Uterus (tissue), 4 donors: Measurements from ENCODE around the gene KRT84. TPM values are rescaled to one million over a fixed set of nuclear protein-coding genes. Genes with fewer than 3 reads are reported as not detected.

Source experiments
- DNase-seq, 2 donors: peaks; one replicate each; pipeline ENCODE4 v3.0.0-alpha.2; 2019 to 2020
- H3K27ac ChIP-seq, 2 donors: fragments of 200-600 bp; sonication (generic); 1 replicate in 1 of 2; 2 replicates in 1 of 2; pipeline ENCODE4 v1.5.1; 2016 to 2018
- H3K27me3 ChIP-seq, 2 donors: fragments of 200-600 bp; sonication (generic); one replicate each; pipeline ENCODE4 v1.5.1; 2018 to 2019; ENCODE audit warnings: control low read depth in 1 of 2
- H3K36me3 ChIP-seq, 2 donors: fragments of 200-600 bp; sonication (generic); one replicate each; pipeline ENCODE4 v1.5.1; 2019; ENCODE audit warnings: control low read depth in 1 of 2
- H3K4me1 ChIP-seq, 2 donors: fragments of 200-600 bp; sonication (generic); one replicate each; pipeline ENCODE4 v1.5.1; 2018 to 2019; ENCODE audit warnings: control low read depth in 1 of 2
- H3K4me3 ChIP-seq, 2 donors: fragments of 200-600 bp; sonication (generic); 1 replicate in 1 of 2; 2 replicates in 1 of 2; pipeline ENCODE4 v1.5.1; 2018 to 2019; ENCODE audit warnings: mild to moderate bottlenecking in 1 of 2
- H3K9me3 ChIP-seq, 2 donors: fragments of 200-600 bp; sonication (generic); one replicate each; pipeline ENCODE4 v1.5.1; 2019; ENCODE audit warnings: control low read depth in 1 of 2
- POLR2A ChIP-seq, 2 donors: fragments of 450-650 bp; IDR thresholded peaks; one replicate each; pipeline ENCODE4 v1.6.1; 2016; ENCODE audit warnings: antibody characterized with exemption in 2 of 2, mild to moderate bottlenecking in 1 of 2, moderate library complexity in 1 of 2
- intact Hi-C: fragments of 100-400 bp; cut with DNase I; formaldehyde crosslinking; loops from one replicate; pipeline ENCODE4 v1.15.1; 2023; ENCODE audit warnings: low total_unique reads
- total RNA-seq, 4 donors: library from RNA; depleted of rRNA in 3 of 4; stranded (reverse); fragments of >200 nt in 3 of 4; gene quantifications; one replicate each; pipeline versions ENCODE4 v1.1.0 to v1.2.4, GENCODE V29; 2014 to 2023
- TF ChIP-seq, protein P1 (sequence below), 4 experiments: fragments of 200-600 bp in 2 of 4; fragments of 450-650 bp in 2 of 4; sonication (generic) in 2 of 4; IDR thresholded peaks; one replicate each; pipeline ENCODE4 v1.5.1; 2016 to 2019; ENCODE audit warnings: antibody characterized with exemption in 4 of 4, mild to moderate bottlenecking in 2 of 4, moderate library complexity in 1 of 4
- donor health status: DM: yes; HTN: yes; CAD: no.

KRT84 gene
- total RNA-seq, 4 donors from 2014 or later, result 0.14 TPM; not detected in 3

DNA sequence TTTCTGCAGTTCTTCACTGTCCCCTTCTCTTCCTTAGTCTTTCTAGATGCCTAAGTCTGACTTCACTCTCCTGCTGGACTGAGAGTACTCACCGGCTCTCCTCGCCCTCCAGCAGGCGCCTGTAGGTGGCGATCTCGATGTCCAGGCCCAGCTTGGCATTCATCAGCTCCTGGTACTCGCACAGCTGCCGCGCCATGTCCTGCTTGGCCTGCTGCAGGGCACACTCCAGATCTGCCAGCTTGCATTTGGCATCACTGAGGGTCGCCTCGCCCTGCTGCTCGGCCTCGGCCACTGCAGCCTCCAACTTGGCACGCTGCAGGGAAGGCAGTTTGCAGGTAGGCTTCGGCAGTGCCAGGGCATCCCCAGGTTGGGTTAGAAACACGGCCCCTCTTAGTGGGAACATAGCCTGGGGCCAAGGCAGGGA, 5.2 kb downstream of the KRT84 start:
- intact Hi-C loops, result no loop called here
- no peaks in the 10 kb centered on the region for H3K36me3 ChIP-seq
- no peaks in the 10 kb centered on the region for H3K27me3 ChIP-seq
- no peak overlapping the region for H3K27ac ChIP-seq
- no peak for DNase-seq
- TF ChIP-seq, protein P1, sequence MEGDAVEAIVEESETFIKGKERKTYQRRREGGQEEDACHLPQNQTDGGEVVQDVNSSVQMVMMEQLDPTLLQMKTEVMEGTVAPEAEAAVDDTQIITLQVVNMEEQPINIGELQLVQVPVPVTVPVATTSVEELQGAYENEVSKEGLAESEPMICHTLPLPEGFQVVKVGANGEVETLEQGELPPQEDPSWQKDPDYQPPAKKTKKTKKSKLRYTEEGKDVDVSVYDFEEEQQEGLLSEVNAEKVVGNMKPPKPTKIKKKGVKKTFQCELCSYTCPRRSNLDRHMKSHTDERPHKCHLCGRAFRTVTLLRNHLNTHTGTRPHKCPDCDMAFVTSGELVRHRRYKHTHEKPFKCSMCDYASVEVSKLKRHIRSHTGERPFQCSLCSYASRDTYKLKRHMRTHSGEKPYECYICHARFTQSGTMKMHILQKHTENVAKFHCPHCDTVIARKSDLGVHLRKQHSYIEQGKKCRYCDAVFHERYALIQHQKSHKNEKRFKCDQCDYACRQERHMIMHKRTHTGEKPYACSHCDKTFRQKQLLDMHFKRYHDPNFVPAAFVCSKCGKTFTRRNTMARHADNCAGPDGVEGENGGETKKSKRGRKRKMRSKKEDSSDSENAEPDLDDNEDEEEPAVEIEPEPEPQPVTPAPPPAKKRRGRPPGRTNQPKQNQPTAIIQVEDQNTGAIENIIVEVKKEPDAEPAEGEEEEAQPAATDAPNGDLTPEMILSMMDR (IDR thresholded peaks at IDR 0.05), result peak in 1 of 4 experiments; percentile 23
- TF ChIP-seq POLR2A (IDR thresholded peaks at IDR 0.05), result no peak
- no peaks in the 10 kb centered on the region for H3K4me1 ChIP-seq
- H3K9me3 ChIP-seq, result no peaks in the 10 kb centered on the region
- no peak overlapping the region for H3K4me3 ChIP-seq

DNA sequence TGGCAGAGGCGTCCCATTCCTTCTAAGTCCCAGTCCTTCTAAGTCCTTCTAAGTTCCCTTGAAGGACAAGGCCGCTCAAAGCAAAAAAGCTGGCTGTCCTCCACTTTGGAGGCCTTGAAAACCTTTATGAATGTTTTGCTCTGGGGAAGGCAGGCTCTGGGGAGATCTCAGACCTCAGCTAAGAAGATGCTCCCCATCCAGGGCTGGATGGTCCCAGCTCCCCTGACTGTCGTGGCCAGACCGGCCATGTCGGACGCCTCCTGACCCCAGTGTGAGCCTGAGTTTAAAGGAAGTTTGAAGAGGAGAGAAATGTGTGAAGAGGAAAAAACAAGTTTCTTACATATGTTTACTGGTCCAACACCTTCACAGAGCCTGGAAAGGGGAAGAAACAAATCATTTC, 5.9 kb downstream of the KRT84 start:
- Histone ChIP-seq H3K4me1 (no peaks in the 10 kb centered on the region), H3K27ac (no peak overlapping the region), H3K4me3 (no peak overlapping the region), H3K36me3 (no peaks in the 10 kb centered on the region), H3K27me3 (no peaks in the 10 kb centered on the region), H3K9me3 (no peaks in the 10 kb centered on the region)
- no peak for TF ChIP-seq POLR2A (IDR thresholded peaks at IDR 0.05)
- TF ChIP-seq, protein P1 (IDR thresholded peaks at IDR 0.05), result no peak
- intact Hi-C loops, result no loop called here
- no peak for DNase-seq

DNA sequence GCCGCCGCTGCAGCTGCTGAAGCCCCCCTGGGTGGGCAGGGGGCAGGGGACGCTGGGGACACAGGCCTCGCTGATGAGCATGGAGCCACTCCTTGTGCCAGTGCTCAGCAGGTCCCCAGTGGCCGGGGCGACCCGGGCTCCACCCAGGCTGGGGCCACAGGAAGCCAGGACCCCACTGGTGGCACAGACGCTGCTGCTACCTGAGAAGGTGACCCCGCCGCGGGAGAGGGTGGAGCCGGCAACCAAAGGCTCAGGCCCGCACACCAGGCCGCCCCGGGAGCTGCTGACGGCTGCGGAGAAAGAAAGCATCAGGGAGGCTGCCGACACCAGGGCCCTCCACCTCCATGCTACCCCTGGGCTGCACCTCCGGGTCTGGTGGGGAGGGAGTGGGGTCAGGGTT, 7.4 kb downstream of the KRT84 start:
- Histone ChIP-seq H3K27me3 (no peaks in the 10 kb centered on the region), H3K4me1 (no peaks in the 10 kb centered on the region), H3K36me3 (no peaks in the 10 kb centered on the region), H3K9me3 (no peaks in the 10 kb centered on the region), H3K27ac (no peak overlapping the region), H3K4me3 (no peak overlapping the region)
- intact Hi-C loops, result no loop called here
- TF ChIP-seq, protein P1 (IDR thresholded peaks at IDR 0.05), result no peak
- no peak for TF ChIP-seq POLR2A (IDR thresholded peaks at IDR 0.05)
- no peak for DNase-seq

DNA sequence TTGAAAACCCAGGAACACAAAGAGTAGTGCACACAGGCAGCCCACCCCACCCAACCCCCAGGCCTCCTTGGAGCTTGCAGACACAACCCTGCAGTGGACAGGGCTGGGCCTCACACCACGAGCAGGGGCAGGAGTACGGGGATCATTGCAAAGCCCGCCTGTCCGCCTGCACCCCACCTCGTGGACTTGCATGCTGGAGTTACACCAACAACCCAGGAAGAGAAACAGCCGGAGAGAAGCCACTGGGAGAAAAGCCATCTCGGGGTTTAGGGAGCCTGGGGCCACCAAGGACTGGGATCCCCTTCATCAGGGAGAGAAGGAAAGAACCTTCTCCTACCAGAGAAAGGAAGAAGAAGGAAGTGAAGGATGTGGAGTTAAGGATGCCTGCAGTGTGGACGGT, 8.2 kb downstream of the KRT84 start:
- intact Hi-C loops, result no loop called here
- Histone ChIP-seq H3K36me3 (no peaks in the 10 kb centered on the region), H3K27ac (no peak overlapping the region), H3K9me3 (no peaks in the 10 kb centered on the region), H3K27me3 (no peaks in the 10 kb centered on the region), H3K4me1 (no peaks in the 10 kb centered on the region), H3K4me3 (no peak overlapping the region)
- no peak for TF ChIP-seq POLR2A (IDR thresholded peaks at IDR 0.05)
- TF ChIP-seq, protein P1 (IDR thresholded peaks at IDR 0.05), result no peak
- DNase-seq, result no peak

DNA sequence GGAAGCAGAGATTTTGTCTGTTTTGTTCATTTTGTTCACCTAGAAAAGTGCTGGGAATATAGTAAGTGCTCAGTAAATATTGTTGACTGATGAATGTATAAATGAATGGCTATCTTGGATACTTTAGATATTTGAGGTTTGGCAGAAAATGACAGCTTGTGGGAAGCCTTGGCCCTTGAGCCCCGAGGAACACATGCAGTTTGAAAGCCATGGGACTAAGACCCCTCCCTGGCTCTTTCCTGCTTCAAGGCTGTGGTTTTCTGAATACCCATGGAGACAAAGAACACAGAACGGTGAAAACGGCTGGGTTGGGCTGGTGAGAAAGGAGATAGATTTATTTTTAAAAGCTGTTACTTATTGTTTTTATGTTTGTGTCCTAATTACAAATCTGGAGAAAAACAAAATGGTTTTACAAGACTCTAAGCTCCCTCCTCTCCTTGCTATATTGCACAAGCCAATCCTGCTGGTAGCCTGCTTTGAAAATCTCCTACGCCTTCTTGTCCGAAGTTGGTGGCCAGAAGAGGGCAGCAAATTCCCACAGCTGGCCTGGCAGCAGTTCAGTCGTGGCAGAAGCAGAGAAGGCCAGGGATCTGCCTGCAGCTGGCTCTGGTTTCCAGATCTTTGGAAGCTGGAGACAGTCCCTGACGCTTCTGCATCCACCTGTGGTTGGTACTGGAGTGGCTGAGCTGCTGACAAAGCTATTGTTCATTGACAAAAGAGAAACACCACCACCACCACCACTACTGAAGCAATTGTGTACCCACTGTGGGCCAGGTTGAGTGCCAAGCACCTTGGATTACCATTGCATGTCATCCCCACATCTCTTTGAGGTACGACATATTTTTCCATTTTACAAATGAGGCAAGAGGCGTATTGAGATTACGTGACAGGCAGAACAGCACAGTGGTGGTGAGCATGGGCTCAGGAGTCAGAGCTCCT, 13.0 kb downstream of the KRT84 start:
- TF ChIP-seq, protein P1 (IDR thresholded peaks at IDR 0.05), result peak; percentile 61 to 80 (median 74)
- TF ChIP-seq POLR2A (IDR thresholded peaks at IDR 0.05), result no peak
- no peaks in the 10 kb centered on the region for H3K27me3 ChIP-seq
- intact Hi-C loops, result loop anchor here (5.0 kb wide), 1 partner anchor 505 kb away; no protein-coding TSS in a partner anchor
- DNase-seq, result peak; percentile 76 to 79
- H3K9me3 ChIP-seq, result no peaks in the 10 kb centered on the region
- no peaks in the 10 kb centered on the region for H3K36me3 ChIP-seq
- no peaks in the 10 kb centered on the region for H3K4me1 ChIP-seq
- peak overlapping the region; percentile 39 to 50 for H3K27ac ChIP-seq
- no peak overlapping the region for H3K4me3 ChIP-seq
